Tibial artery (tissue), 4 donors: ENCODE data around the gene VOPP1.

ENCODE experiments used
- DNase-seq, 2 donors: peaks; one replicate each; pipeline ENCODE4 v3.0.0-alpha.2; 2019
- H3K27ac ChIP-seq, 2 donors: fragments of 200-600 bp; sonication (generic) in 1 of 2; 1 replicate in 1 of 2; 2 replicates in 1 of 2; pipeline ENCODE4 v1.5.1; 2018 to 2019; ENCODE audit warnings: mild to moderate bottlenecking in 1 of 2
- H3K27me3 ChIP-seq, 2 donors: fragments of 200-600 bp; sonication (generic) in 1 of 2; one replicate each; pipeline versions ENCODE4 v1.5.1 to v1.6.0; 2016 to 2019
- H3K36me3 ChIP-seq, 3 donors: fragments of 200-600 bp; sonication (generic) in 2 of 3; one replicate each; pipeline ENCODE4 v1.5.1; 2016 to 2019; ENCODE audit warnings: mild to moderate bottlenecking in 2 of 3
- H3K4me1 ChIP-seq, 4 donors: fragments of 200-600 bp; sonication (generic) in 2 of 4; 1 replicate in 3 of 4; 2 replicates in 1 of 4; pipeline ENCODE4 v1.5.1; 2016 to 2019
- H3K4me3 ChIP-seq, 2 donors: fragments of 200-600 bp; sonication (generic) in 1 of 2; 1 replicate in 1 of 2; 2 replicates in 1 of 2; pipeline ENCODE4 v1.5.1; 2018 to 2019; ENCODE audit warnings: mild to moderate bottlenecking in 2 of 2
- H3K9me3 ChIP-seq, 3 donors: fragments of 200-600 bp; sonication (generic) in 1 of 3; one replicate each; pipeline ENCODE4 v1.5.1; 2016 to 2019
- CTCF ChIP-seq, 2 experiments: fragments of 200-600 bp in 1 of 2; fragments of 450-650 bp in 1 of 2; IDR thresholded peaks; one replicate each; pipeline ENCODE4 v1.5.1; 2017 to 2019; ENCODE audit warnings: antibody characterized with exemption in 2 of 2, mild to moderate bottlenecking in 1 of 2, moderate library complexity in 1 of 2
- intact Hi-C: fragments of 100-400 bp; cut with DNase I; formaldehyde crosslinking; loops from one replicate; pipeline ENCODE4 v1.15.0; 2023; ENCODE audit warnings: low total_unique reads

VOPP1 gene

GRCh38 chr7:55563596-55564325 lies 8.5 kb downstream of the VOPP1 start:
- H3K36me3 ChIP-seq: no peaks in the 10 kb centered on the region
- no peak overlapping the region for H3K27ac ChIP-seq
- H3K4me3 ChIP-seq: no peak overlapping the region
- H3K4me1 ChIP-seq: peaks cover 0 to 18% (median 10%) of the 10 kb centered on the region in 4 donors
- H3K27me3 ChIP-seq: no peaks in the 10 kb centered on the region
- no peak for DNase-seq
- intact Hi-C loops: loop anchor here (10.0 kb wide), 1 partner anchor 809 kb away; the partner anchor contains the start of gene SEC61G
- no peaks in the 10 kb centered on the region for H3K9me3 ChIP-seq
- no peak for TF ChIP-seq CTCF (IDR thresholded peaks at IDR 0.05)

GRCh38 chr7:55561690-55562089 lies 10.6 kb downstream of the VOPP1 start:
- no peak overlapping the region for H3K4me3 ChIP-seq
- intact Hi-C loops: loop anchor here (10.0 kb wide), 1 partner anchor 807 kb away; the partner anchor contains the start of gene SEC61G
- no peaks in the 10 kb centered on the region for H3K36me3 ChIP-seq
- no peak for TF ChIP-seq CTCF (IDR thresholded peaks at IDR 0.05)
- no peaks in the 10 kb centered on the region for H3K27me3 ChIP-seq
- no peaks in the 10 kb centered on the region for H3K9me3 ChIP-seq
- no peak for DNase-seq
- peaks cover 0 to 5% (median 2%) of the 10 kb centered on the region in 4 donors for H3K4me1 ChIP-seq
- no peak overlapping the region for H3K27ac ChIP-seq

GRCh38 chr7:55558962-55559920 lies 13.1 kb downstream of the VOPP1 start:
- no peak for TF ChIP-seq CTCF (IDR thresholded peaks at IDR 0.05)
- Histone ChIP-seq H3K27me3 (no peaks in the 10 kb centered on the region), H3K9me3 (no peaks in the 10 kb centered on the region), H3K4me1 (peaks cover 0 to under 1% (median under 1%) of the 10 kb centered on the region in 4 donors), H3K36me3 (no peaks in the 10 kb centered on the region), H3K4me3 (no peak overlapping the region), H3K27ac (no peak overlapping the region)
- no peak for DNase-seq
- intact Hi-C loops: no loop called here

- H3K27me3 ChIP-seq: no peaks in the 10 kb centered on the region
- no peaks in the 10 kb centered on the region for H3K36me3 ChIP-seq
- intact Hi-C loops: no loop called here
- TF ChIP-seq CTCF (IDR thresholded peaks at IDR 0.05): no peak
- peaks cover 0 to 16% (median 9%) of the 10 kb centered on the region in 4 donors for H3K4me1 ChIP-seq
- DNase-seq: no peak
- H3K9me3 ChIP-seq: no peaks in the 10 kb centered on the region
- no peak overlapping the region for H3K27ac ChIP-seq
- H3K4me3 ChIP-seq: no peak overlapping the region
These were observed 14.6 kb downstream of the VOPP1 start for GRCh38 chr7:55557666-55558188.

- no peaks in the 10 kb centered on the region for H3K36me3 ChIP-seq
- intact Hi-C loops: no loop called here
- H3K27ac ChIP-seq: no peak overlapping the region
- H3K27me3 ChIP-seq: no peaks in the 10 kb centered on the region
- H3K9me3 ChIP-seq: no peaks in the 10 kb centered on the region
- TF ChIP-seq CTCF (IDR thresholded peaks at IDR 0.05): no peak
- peaks cover 0 to 22% (median 15%) of the 10 kb centered on the region in 4 donors for H3K4me1 ChIP-seq
- no peak overlapping the region for H3K4me3 ChIP-seq
- no peak for DNase-seq
These were observed 15.8 kb downstream of the VOPP1 start for GRCh38 chr7:55556492-55556891.
